A673 (cell line): ENCODE measurements around the gene ATG101. TPM values are rescaled to one million over a fixed set of nuclear protein-coding genes. Genes with fewer than 3 reads are reported as not detected.

Experiments used
- BruUV-seq: library from RNA; stranded (reverse); fragments of 400-500 nt; replicated peaks from 2 replicates; lab custom pipeline; 2021; lab: Mats Ljungman, UMichigan
- CTCF ChIA-PET: fragments of 300-600 bp; sonication (Branson Sonifier 250); formaldehyde crosslinking; loops from one replicate; lab custom pipeline; 2022; ENCODE audit warnings: antibody characterized with exemption; lab: Charles Lee
- POLR2A ChIA-PET: fragments of 300-600 bp; sonication (Branson Sonifier 250); formaldehyde crosslinking; loops from one replicate; lab custom pipeline; 2022; ENCODE audit warnings: antibody characterized with exemption; ENCODE audit not compliant: low non-redundant PET; lab: Charles Lee
- DNase-seq: peaks from one replicate; pipeline ENCODE4 v3.0.0-alpha.2; 2015; ENCODE audit warnings: low spot score
- H3K27ac ChIP-seq: fragments of 200-600 bp; sonication (generic); 2 replicates; pipeline ENCODE4 v1.5.1; 2016; ENCODE audit warnings: mixed run types, low read depth, mild to moderate bottlenecking, mixed read lengths, antibody characterized with exemption, low read length; ENCODE audit not compliant: poor library complexity, severe bottlenecking
- H3K27me3 ChIP-seq: fragments of 200-600 bp; sonication (generic); replicated peaks from 2 replicates; pipeline ENCODE4 v1.6.1; 2017; ENCODE audit warnings: mixed run types, low read depth, mild to moderate bottlenecking, mixed read lengths, antibody characterized with exemption, low read length; ENCODE audit not compliant: insufficient read depth, poor library complexity
- H3K36me3 ChIP-seq: fragments of 200-600 bp; sonication (generic); 2 replicates; pipeline ENCODE4 v1.6.1; 2016; ENCODE audit warnings: mixed run types, mild to moderate bottlenecking, mixed read lengths, antibody characterized with exemption, low read length; ENCODE audit not compliant: insufficient read depth, poor library complexity, severe bottlenecking
- H3K4me1 ChIP-seq: fragments of 200-600 bp; sonication (generic); 2 replicates; pipeline ENCODE4 v1.6.1; 2017; ENCODE audit warnings: mixed run types, mild to moderate bottlenecking, mixed read lengths, antibody characterized with exemption, low read length; ENCODE audit not compliant: insufficient read depth, poor library complexity, severe bottlenecking
- H3K4me3 ChIP-seq: fragments of 200-600 bp; sonication (generic); 2 replicates; pipeline ENCODE4 v1.5.1; 2016; ENCODE audit warnings: low read depth, mixed run types, mild to moderate bottlenecking, mixed read lengths, low read length; ENCODE audit not compliant: poor library complexity, severe bottlenecking
- H3K9me3 ChIP-seq: fragments of 200-600 bp; sonication (generic); 2 replicates; pipeline ENCODE4 v1.6.1; 2016; ENCODE audit warnings: mixed run types, low read depth, mild to moderate bottlenecking, mixed read lengths, antibody characterized with exemption, low read length; ENCODE audit not compliant: poor library complexity, severe bottlenecking
- CTCF ChIP-seq: fragments of 300-800, 200-600 bp; sonication (generic); conservative IDR thresholded peaks from 2 replicates; pipeline ENCODE4 v1.5.1; 2017; ENCODE audit warnings: low read depth, mild to moderate bottlenecking, antibody characterized with exemption, low read length, moderate library complexity, mixed read lengths
- EZH2 ChIP-seq: fragments of 200-600 bp; sonication (generic); IDR thresholded peaks from 2 replicates; pipeline ENCODE4 v1.6.1; 2017; ENCODE audit warnings: borderline replicate concordance, low read depth, mild to moderate bottlenecking, mixed read lengths, antibody characterized with exemption, low read length; ENCODE audit not compliant: poor library complexity, severe bottlenecking
- intact Hi-C: fragments of 100-400 bp; cut with micrococcal nuclease; formaldehyde crosslinking; loops from one replicate; pipeline ENCODE4 v1.10.0; 2022; ENCODE audit not compliant: unreplicated experiment
- total RNA-seq: library from RNA; stranded (reverse); gene quantifications from 2 replicates; pipeline ENCODE4 v1.2.3, GENCODE V29; 2021

ATG101 gene
- total RNA-seq, 1 experiment from 2014 or later = 52.0 TPM

GRCh38 chr12:52029685-52030084, 40.1 kb upstream of the ATG101 start:
- Histone ChIP-seq H3K9me3 (no peaks in the 10 kb centered on the region), H3K36me3 (no peaks in the 10 kb centered on the region), H3K4me1 (peaks cover 41% of the 10 kb centered on the region), H3K27ac (peak overlapping the region; percentile 24), H3K4me3 (no peak overlapping the region), H3K27me3 (no peaks in the 10 kb centered on the region)
- TF ChIP-seq CTCF (no peak), EZH2 (no peak)
- no TSS peak for BruUV-seq
- ChIA-PET POLR2A (interaction anchor here (0.5 kb wide), 1 partner anchor 1818 kb away, joined by 3 read pairs; no protein-coding TSS in a partner anchor), CTCF (interaction anchor here (0.6 to 1.4 kb wide), 5 partner anchors 25 to 1603 kb away, joined by 3 to 6 read pairs (median 3); no protein-coding TSS in a partner anchor)
- peak; percentile 85 for DNase-seq
- intact Hi-C loops = no loop called here

GRCh38 chr12:52032446-52032803, 37.4 kb upstream of the ATG101 start:
- TF ChIP-seq CTCF = no peak
- no peak for TF ChIP-seq EZH2
- intact Hi-C loops = no loop called here
- Histone ChIP-seq H3K36me3 (no peaks in the 10 kb centered on the region), H3K27ac (peak overlapping the region; percentile 84), H3K4me3 (peak overlapping the region; percentile 34), H3K27me3 (no peaks in the 10 kb centered on the region), H3K9me3 (no peaks in the 10 kb centered on the region), H3K4me1 (peaks cover 38% of the 10 kb centered on the region)
- TSS peak; percentile 99 for BruUV-seq
- ChIA-PET POLR2A (interaction anchor here (1.3 kb wide), 1 partner anchor 19 kb away, joined by 19 read pairs; the partner anchor contains the start of gene NR4A1), CTCF (interaction anchor here (1.0 to 1.3 kb wide), 3 partner anchors 9 to 51 kb away, joined by 3 to 7 read pairs (median 4); no protein-coding TSS in a partner anchor)
- DNase-seq = peak; percentile 31

- no peaks in the 10 kb centered on the region for H3K9me3 ChIP-seq
- peak; percentile 97 for DNase-seq
- intact Hi-C loops = no loop called here
- POLR2A ChIA-PET = interaction anchor here (0.6 to 1.3 kb wide), 2 partner anchors 19 to 26 kb away, joined by 4 to 19 read pairs; partner anchors contain the start of genes NR4A1 and TAMALIN
- H3K4me1 ChIP-seq = peaks cover 38% of the 10 kb centered on the region
- no peaks in the 10 kb centered on the region for H3K36me3 ChIP-seq
- BruUV-seq = no TSS peak
- peak overlapping the region; percentile 34 for H3K4me3 ChIP-seq
- H3K27me3 ChIP-seq = no peaks in the 10 kb centered on the region
- H3K27ac ChIP-seq = peak overlapping the region; percentile 84
- CTCF ChIA-PET = interaction anchor here (0.6 to 1.3 kb wide), 4 partner anchors 9 to 50 kb away, joined by 3 to 7 read pairs (median 4); no protein-coding TSS in a partner anchor
- no peak for TF ChIP-seq EZH2
- TF ChIP-seq CTCF = no peak
These were observed 36.9 kb upstream of the ATG101 start for GRCh38 chr12:52032804-52033445.
